AG10803 (cell line): ENCODE measurements around the gene NEDD4L.
A peak's percentile ranks its signal among the peaks of the same experiment; 100 is the strongest.
"Not testable (repeated sequence)": the region's sequence is repeated elsewhere in the genome, so short reads cannot be mapped to it uniquely, and the experiment has no call there.

Source experiments
- DNase-seq: peaks from one replicate; pipeline ENCODE4 v3.0.0; 2010; ENCODE audit warnings: low read depth
- H3K4me3 ChIP-seq: 2 replicates; pipeline ENCODE4 v1.5.1; 2011; ENCODE audit warnings: mild to moderate bottlenecking, low read length, control low read depth
- CTCF ChIP-seq: conservative IDR thresholded peaks from 2 replicates; pipeline ENCODE4 v1.5.1; 2011; ENCODE audit warnings: mild to moderate bottlenecking, low read length, control low read depth, inconsistent platforms

NEDD4L gene

GRCh38 chr18:58169472-58169871, 125.4 kb downstream of the NEDD4L start:
- no peak overlapping the region for H3K4me3 ChIP-seq
- TF ChIP-seq CTCF, result no peak
- DNase-seq, result no peak

GRCh38 chr18:58170036-58170435, 126.0 kb downstream of the NEDD4L start:
- DNase-seq, H3K4me3 ChIP-seq: not testable (repeated sequence)

GRCh38 chr18:58172031-58172430, 128.0 kb downstream of the NEDD4L start:
- no peak for DNase-seq
- H3K4me3 ChIP-seq, result no peak overlapping the region
- TF ChIP-seq CTCF, result no peak

- DNase-seq, result no peak
- TF ChIP-seq CTCF, result no peak
- no peak overlapping the region for H3K4me3 ChIP-seq
Measured at GRCh38 chr18:58174285-58174684, 130.3 kb downstream of the NEDD4L start.

DNA sequence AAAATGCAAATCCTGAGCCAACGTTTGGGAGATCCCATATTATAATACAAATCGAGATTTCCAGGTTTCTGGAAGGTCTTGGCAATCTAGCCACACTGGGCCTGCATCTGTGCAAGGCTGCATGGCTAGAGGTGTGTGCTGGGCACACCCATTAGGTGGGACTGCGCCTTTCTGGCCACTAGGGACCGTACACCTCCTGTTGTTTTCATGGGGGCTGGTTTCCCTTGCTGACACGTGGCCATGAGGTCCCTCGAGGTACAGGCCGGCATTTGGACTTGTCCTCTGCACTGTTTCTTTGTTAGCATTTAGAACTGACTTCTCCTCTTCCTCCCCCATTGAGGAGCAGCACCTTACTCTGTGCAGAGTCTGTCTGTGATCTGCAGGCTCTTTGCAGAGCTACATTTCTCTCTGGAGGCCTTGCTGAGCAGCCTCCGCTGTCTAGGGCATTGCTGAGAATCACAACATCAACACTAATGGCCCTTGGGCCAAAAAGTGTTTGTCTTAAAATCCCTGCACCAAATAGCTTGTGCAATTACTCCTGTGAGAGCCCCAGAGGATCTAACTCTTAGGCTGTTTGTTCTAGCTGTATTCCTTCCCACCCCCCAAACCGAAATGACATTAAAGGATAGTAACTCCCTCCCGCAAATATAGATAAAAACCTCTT, 131.2 kb downstream of the NEDD4L start:
- no peak for DNase-seq
- TF ChIP-seq CTCF, result no peak
- H3K4me3 ChIP-seq, result no peak overlapping the region

DNA sequence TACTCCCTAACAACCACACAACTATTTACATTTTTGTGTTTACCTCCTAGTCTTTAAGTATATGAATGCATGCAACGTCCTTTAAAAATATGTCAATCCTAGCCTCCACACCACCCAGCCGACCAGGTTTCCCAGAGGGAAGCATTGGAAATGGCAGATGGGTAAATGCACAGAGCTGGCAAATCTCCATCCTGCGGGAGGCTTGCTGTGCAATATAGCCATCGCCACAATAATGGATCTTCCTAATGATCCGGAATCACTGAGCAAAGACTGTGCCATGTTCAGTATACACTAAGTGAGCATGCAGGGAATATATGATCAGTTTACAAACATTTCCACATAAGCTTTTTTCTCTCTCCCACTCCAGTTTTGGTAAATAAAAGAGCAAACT, 131.8 kb downstream of the NEDD4L start:
- no peak for DNase-seq
- no peak overlapping the region for H3K4me3 ChIP-seq
- no peak for TF ChIP-seq CTCF

- no peak for TF ChIP-seq CTCF
Measured at GRCh38 chr18:58177004-58177717, 133.1 kb downstream of the NEDD4L start.

More at GRCh38 chr18:58177004-58177717, 133.1 kb downstream of the NEDD4L start:
- DNase-seq, result peak; percentile 92
- H3K4me3 ChIP-seq, result no peak overlapping the region
